Activated naive CD4-positive, alpha-beta T cell (primary cell): ENCODE data around the gene MAP7D2.

Source experiments
- DNase-seq, 4 experiments: peaks; one replicate each; lab custom pipeline; 2025; lab: John Stamatoyannopoulos, UW

MAP7D2 gene

GRCh38 chrX:20112022-20112774, 4.5 kb downstream of the MAP7D2 start:
- no peak for DNase-seq

GRCh38 chrX:20111271-20111670, 5.4 kb downstream of the MAP7D2 start:
- DNase-seq: no peak

GRCh38 chrX:20101934-20102581, 14.6 kb downstream of the MAP7D2 start:
- no peak for DNase-seq

GRCh38 chrX:20091499-20091898, 25.2 kb downstream of the MAP7D2 start:
- DNase-seq: no peak

- no peak for DNase-seq
These were observed 26.9 kb downstream of the MAP7D2 start for GRCh38 chrX:20089845-20090244.

GRCh38 chrX:20080277-20080676, 36.4 kb downstream of the MAP7D2 start:
- DNase-seq: no peak

- DNase-seq: no peak
These were observed 45.1 kb downstream of the MAP7D2 start for GRCh38 chrX:20071511-20072079.

GRCh38 chrX:20067709-20068561, 48.8 kb downstream of the MAP7D2 start:
- no peak for DNase-seq

GRCh38 chrX:20066968-20067708, 49.6 kb downstream of the MAP7D2 start:
- no peak for DNase-seq

GRCh38 chrX:20063716-20064351, 52.9 kb downstream of the MAP7D2 start:
- DNase-seq: no peak

- DNase-seq: no peak
These were observed 53.6 kb downstream of the MAP7D2 start for GRCh38 chrX:20063153-20063552.

- no peak for DNase-seq
These were observed 54.9 kb downstream of the MAP7D2 start for GRCh38 chrX:20061855-20062254.

GRCh38 chrX:20060961-20061748, 55.6 kb downstream of the MAP7D2 start:
- DNase-seq: no peak

- no peak for DNase-seq
These were observed 57.1 kb downstream of the MAP7D2 start for GRCh38 chrX:20059467-20060128.

- DNase-seq: no peak
These were observed 59.2 kb downstream of the MAP7D2 start for GRCh38 chrX:20057479-20057878.

GRCh38 chrX:20056704-20057103, 60.0 kb downstream of the MAP7D2 start:
- no peak for DNase-seq

GRCh38 chrX:20053537-20053936, 63.2 kb downstream of the MAP7D2 start:
- DNase-seq: no peak

GRCh38 chrX:20046864-20047263, 69.8 kb downstream of the MAP7D2 start:
- DNase-seq: no peak

GRCh38 chrX:20046223-20046622, 70.5 kb downstream of the MAP7D2 start:
- no peak for DNase-seq

- no peak for DNase-seq
These were observed 74.5 kb downstream of the MAP7D2 start for GRCh38 chrX:20042221-20042620.
